ENCODE results near the gene ETFDH.
"Not testable (repeated sequence)": the region's sequence is repeated elsewhere in the genome, so short reads cannot be mapped to it uniquely, and the experiment has no call there.

The ETFDH gene

GRCh38 chr4:158754385-158755180 is 82.5 kb downstream of the ETFDH start:
- Mint-ChIP-seq H3K9me3 (peaks cover 3% of the 10 kb centered on the region), H3K27me3 (peaks cover 22% of the 10 kb centered on the region), H3K36me3 (ENCODE audit: low read depth) (no peaks in the 10 kb centered on the region), H3K4me1 (ENCODE audit: low read depth) (no peaks in the 10 kb centered on the region), H3K27ac (no peak overlapping the region), H3K4me3 (no peak overlapping the region)
- DNase-seq: no peak

GRCh38 chr4:158755819-158756218 is 83.7 kb downstream of the ETFDH start:
- H3K9me3 Mint-ChIP-seq: not testable (repeated sequence)

DNA sequence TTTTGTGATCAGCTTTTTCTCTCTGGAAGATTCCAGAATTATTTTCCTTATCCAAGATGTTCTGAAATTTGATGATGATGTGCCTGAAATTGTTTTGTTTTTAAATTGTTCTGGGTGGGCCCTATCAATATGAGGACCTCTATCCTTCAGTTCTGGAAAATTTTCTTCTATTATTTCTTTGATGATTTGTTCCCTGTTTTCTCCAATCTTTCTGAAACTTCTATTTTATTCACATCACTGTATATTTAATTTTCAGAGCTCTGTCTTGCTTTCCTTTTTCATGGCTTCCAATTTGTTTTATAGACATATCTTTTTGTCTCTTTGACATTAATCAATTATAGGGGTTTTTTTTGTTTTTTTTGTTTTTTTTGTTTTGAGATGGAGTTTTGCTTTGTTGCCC is 84.5 kb downstream of the ETFDH start:
- Mint-ChIP-seq H3K36me3 (ENCODE audit: low read depth) (no peaks in the 10 kb centered on the region), H3K4me3 (no peak overlapping the region), H3K27me3 (peaks cover 25% of the 10 kb centered on the region), H3K9me3 (peaks cover 3% of the 10 kb centered on the region), H3K4me1 (ENCODE audit: low read depth) (peaks cover 2% of the 10 kb centered on the region), H3K27ac (no peak overlapping the region)
- no peak for DNase-seq

More at GRCh38 chr4:158755819-158756218, 83.7 kb downstream of the ETFDH start:
- not testable (repeated sequence) for H3K27ac Mint-ChIP-seq; H3K4me3 Mint-ChIP-seq; H3K4me1 Mint-ChIP-seq (ENCODE audit: low read depth); H3K36me3 Mint-ChIP-seq (ENCODE audit: low read depth); DNase-seq
- peaks cover 22% of the 10 kb centered on the region for H3K27me3 Mint-ChIP-seq

- Mint-ChIP-seq H3K9me3 (peaks cover 3% of the 10 kb centered on the region), H3K27ac (no peak overlapping the region), H3K4me1 (ENCODE audit: low read depth) (peaks cover 2% of the 10 kb centered on the region), H3K36me3 (ENCODE audit: low read depth) (no peaks in the 10 kb centered on the region), H3K27me3 (peaks cover 25% of the 10 kb centered on the region), H3K4me3 (no peak overlapping the region)
- no peak for DNase-seq
Observed at GRCh38 chr4:158758142-158758541, 86.0 kb downstream of the ETFDH start.

GRCh38 chr4:158758703-158759102 is 86.6 kb downstream of the ETFDH start:
- H3K4me3 Mint-ChIP-seq: no peak overlapping the region
- H3K9me3 Mint-ChIP-seq: peaks cover 3% of the 10 kb centered on the region
- peaks cover 25% of the 10 kb centered on the region for H3K27me3 Mint-ChIP-seq
- H3K27ac Mint-ChIP-seq: no peak overlapping the region
- H3K4me1 Mint-ChIP-seq (ENCODE audit: low read depth): peaks cover 2% of the 10 kb centered on the region
- H3K36me3 Mint-ChIP-seq (ENCODE audit: low read depth): no peaks in the 10 kb centered on the region
- DNase-seq: no peak
